GM19395 (cell line): ENCODE data around the gene SMAP2.
"Not testable (repeated sequence)": the region's sequence is repeated elsewhere in the genome, so short reads cannot be mapped to it uniquely, and the experiment has no call there.

Source experiments
- ATAC-seq: cut with Tn5 transposase; IDR thresholded peaks from one replicate; pipeline ENCODE4 v1.9.1; 2021; ENCODE audit warnings: mild to moderate bottlenecking, moderate library complexity; ENCODE audit not compliant: unreplicated experiment

SMAP2 gene

GRCh38 chr1:40373323-40374283 is at the start of gene SMAP2:
SMAP2 (plus strand) TSS chr1:40373727; CDS start chr1:40374121, 394 bp downstream.
- ATAC-seq, result peak; percentile 83

- not testable (repeated sequence) for ATAC-seq
Observed at GRCh38 chr1:40331403-40331802, 42.1 kb upstream of the SMAP2 start.

GRCh38 chr1:40332695-40333094 is 40.8 kb upstream of the SMAP2 start:
- no peak for ATAC-seq

DNA sequence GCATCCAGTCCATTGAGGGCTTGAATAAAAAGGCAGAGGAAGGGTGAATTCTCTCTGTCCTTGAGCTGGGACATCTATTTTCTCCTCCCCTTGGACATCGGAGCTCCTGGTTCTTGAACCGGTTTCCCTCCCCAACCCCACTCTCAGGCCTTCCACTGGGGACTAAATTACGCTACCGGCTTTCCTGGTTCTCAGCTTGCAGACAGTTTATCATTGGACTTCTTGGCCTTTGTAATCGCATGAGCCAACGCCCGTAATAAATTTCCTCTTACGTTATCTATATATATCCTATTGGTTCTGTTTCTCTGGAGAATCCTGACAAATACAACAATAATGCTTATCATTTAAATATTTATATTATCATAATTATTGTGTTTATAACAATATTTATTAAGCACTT is 36.1 kb upstream of the SMAP2 start:
- ATAC-seq, result no peak

DNA sequence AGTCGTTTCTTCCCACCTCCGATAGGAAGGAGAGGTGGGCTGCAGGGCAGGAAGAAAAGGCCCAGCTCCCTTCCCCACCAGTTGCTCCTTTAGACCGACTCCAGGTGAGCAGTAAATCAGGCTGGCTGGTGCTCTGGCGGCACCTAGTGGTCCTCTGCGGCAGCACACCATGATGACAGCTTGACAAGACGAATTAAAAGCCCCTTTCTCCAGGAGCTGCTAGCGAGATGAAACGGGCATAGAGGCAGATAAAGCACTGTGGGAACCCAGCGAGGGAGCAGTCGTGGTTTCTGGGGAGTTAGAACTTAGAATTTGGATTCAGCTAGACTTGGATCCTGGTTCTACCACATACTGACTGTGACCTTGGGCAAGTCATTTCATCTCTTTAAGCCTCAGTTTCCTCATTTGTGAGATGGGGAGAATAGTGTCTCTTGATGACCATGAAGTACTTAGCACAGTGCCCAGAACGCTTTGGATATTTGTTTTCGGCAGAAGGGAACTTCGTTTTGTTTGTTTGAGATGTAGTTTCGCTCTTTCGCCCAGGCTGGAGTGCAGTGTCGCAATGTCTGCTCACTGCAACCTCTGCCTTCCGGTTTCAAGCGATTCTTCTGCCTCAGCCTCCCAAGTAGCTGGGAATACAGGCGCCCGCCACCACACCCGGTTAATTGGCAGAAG is 34.6 kb upstream of the SMAP2 start:
- ATAC-seq, result no peak

- ATAC-seq, result no peak
Observed at GRCh38 chr1:40339420-40340323, 33.9 kb upstream of the SMAP2 start.

DNA sequence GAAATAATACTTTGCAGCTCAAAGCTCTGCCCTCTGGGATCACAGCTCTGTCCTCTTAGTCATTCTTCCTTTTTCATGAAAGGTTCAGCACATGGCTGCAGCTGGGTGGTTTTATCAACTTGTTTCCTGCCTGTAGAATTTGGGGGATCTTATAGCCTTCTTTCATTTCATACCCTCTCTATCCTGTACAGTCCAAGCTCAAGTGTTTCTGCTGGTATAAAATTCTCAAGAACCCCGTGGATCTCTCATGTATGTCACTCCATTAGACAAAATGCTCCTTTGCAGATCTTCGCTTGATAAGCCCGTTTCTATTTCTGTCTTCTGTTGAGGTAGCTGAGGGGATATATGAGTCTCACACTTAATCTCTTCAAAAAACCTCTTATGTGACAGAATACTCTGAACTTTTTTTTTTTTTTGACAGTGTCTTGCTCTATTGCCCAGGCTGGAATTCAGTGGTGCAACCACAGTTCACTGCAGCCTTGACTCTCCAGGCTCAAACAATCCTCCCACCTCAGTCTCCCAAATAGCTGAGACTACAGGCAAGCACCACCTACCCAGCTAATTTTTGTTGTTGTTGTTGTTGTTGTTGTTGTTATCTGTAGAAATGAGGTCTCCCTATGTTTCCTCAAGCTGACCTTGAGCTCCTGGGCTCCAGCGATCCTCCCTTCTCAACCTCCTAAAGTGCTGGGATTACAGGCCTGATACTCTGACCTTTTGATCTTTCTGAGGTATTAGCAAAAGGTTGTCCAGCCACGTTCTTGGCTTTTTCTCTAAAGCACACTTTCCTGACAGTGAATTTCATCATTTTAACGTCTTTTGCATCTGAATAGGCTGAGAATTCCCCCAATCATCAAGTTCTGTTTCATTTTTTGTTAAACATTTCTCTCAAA is 31.8 kb upstream of the SMAP2 start:
- no peak for ATAC-seq

DNA sequence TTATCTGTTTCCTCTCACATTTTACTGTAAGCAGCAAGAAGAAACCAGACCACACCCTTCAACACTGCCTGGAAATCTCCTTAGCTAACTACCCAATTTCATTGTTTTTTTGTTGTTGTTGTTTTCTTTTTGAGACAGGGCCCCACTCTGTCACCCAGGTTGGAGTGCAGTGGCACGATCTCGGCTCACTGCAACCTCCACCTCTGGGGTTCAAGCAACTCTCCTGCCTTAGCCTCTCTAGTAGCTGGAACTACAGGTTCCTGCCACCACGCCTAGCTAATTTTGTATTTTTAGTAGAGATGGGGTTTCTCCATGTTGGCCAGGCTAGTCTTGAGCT is 31.2 kb upstream of the SMAP2 start:
- not testable (repeated sequence) for ATAC-seq

DNA sequence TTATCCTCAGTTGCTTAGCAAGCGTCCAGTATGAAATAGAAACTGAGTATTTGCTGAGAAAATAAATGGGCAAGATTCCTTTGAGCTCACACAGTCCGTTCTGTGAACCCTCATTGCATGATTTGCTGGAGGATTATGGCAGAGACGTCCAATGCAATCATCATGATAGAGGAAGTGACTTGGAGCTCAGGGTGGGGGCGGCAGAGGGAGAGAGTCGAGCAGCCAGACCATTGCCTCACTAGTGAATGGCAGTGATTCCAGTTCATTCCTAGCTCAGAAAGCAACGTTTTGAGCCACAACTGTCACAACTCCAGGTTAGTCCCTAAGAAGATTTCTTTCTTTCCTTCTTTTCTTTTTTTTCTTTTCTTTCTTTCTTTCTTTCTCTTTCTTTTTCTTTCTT is 28.9 kb upstream of the SMAP2 start:
- ATAC-seq, result no peak

- no peak for ATAC-seq
Observed at GRCh38 chr1:40350391-40350790, 23.1 kb upstream of the SMAP2 start.

GRCh38 chr1:40351124-40351523 is 22.4 kb upstream of the SMAP2 start:
- ATAC-seq, result no peak

DNA sequence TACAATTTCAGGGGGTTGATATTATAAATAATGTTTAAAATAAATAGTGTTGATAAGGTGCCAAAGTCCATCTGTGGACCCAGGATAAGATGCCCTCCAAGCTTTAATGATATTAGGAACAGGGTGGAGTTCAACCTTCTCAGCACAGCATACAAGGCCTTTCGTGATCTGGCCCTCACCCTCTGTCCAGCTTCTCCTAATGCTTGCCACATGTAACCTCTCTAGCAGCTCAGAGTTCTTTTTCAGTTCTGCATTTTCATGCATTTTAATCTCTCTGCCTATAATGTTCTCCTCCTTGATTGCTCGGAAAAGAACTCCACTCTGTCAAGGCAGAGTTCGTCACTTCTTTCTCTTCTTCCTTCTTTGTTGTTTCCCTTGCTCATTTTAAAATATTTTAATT is 21.4 kb upstream of the SMAP2 start:
- no peak for ATAC-seq

DNA sequence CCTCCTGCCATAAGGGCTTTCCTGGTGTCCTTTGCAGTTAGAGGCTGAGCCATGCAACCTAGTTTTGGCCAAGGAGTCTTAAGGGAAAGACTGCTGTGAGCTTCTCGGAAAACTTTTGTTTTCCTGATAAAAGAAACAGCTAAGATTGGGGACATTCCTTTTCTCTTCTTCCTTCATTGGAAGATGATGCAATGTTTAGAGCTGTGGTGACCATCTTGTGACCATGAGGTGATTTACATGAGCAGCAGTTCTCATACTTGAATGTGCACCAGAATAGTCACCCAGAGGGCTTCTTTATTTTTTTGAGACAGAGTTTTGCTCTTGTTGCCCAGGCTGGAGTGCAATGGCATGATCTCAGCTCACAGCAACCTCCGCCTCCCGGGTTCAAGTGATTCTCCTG is 20.4 kb upstream of the SMAP2 start:
- no peak for ATAC-seq

GRCh38 chr1:40357625-40358024 is 15.9 kb upstream of the SMAP2 start:
- ATAC-seq, result no peak

DNA sequence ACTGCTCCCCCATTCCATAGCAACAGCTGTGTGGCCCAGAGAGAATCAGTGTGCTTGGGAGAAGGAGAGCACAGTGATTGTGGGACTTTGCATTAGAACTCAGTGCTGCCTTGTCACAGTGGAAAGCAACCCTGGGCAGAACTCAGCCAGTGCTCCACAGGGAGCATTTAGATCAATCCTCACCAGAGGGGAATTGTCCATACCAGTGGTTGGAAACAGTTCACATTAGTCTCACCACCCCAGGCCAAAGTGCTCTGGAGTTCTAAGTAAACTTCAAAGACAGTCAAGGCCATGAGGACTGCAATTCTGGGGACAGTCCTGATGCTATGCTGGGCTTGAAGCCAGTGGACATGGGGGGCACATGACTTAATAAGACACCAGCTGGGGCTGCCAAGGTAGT is 12.9 kb upstream of the SMAP2 start:
- ATAC-seq, result no peak

DNA sequence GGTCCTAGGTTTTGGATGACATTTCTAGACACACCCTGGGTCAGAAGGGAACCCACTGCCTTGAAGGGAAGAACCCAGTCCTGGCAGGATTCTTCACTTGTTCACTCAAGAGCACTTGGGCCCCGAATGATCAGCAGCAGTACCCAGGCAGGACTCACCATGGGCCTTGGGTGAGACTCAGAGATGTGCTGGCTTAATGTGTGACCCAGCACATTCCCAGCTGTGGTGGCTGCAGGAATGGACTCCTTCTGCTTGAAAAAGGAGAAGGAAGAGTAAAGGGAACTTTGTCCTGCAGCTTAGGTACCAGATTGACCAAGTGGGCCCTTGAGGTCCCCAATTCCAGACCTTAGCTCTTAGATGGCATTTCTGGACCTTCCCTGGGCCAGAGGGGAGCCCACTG is 12.3 kb upstream of the SMAP2 start:
- no peak for ATAC-seq

DNA sequence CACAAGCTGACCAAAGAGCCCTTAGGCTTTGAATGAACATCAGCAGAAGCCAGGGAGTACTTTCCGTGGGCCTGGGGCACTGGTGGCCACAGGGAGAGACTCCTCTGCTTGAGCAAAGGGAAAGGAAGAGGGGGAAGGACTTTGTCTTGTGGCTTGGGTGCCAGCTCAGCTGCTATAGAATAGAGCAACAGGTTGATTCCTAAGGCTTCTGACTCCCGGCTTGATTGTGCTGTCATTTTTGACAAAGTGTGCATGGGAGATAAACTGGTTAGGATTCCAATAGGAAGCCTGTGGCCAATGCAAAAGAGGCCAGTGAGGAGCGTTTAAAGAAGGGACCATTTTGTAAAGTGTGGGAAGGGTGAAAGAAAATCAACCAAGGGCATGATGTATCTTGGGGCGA is 11.9 kb upstream of the SMAP2 start:
- no peak for ATAC-seq

DNA sequence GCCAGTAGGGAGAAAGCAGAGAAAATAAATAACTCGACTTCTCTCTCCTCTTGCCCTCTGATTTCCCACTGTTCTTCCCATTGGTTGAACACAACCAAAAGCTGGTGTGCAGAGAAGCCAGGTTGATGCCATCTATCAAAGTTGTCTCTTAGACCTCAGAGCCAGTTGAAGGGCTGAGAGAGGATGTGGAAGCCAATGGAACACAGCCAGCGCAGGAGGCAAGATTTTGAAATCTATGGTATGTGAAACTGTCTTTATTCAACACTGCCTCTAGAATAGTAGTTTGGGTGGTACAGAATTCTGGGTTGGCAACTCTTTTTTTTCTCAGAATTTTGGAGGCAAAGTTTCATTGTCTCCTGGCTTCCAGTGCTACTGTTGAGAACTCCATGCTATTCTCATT is 11.3 kb upstream of the SMAP2 start:
- no peak for ATAC-seq

GRCh38 chr1:40362699-40363098 is 10.8 kb upstream of the SMAP2 start:
- ATAC-seq, result no peak

GRCh38 chr1:40363721-40364120 is 9.8 kb upstream of the SMAP2 start:
- peak; percentile 75 for ATAC-seq
